Neural progenitor cell (in vitro differentiated cells): Measurements from ENCODE around the gene ARHGAP20. TPM values are rescaled to one million over a fixed set of nuclear protein-coding genes. Genes with fewer than 3 reads are reported as not detected.

Experiments used
- DNase-seq: peaks from one replicate; pipeline ENCODE4 v3.0.0-alpha.2; 2016; ENCODE audit warnings: low spot score
- H2AFZ ChIP-seq: fragments of 200-600 bp; sonication (generic); replicated peaks from 2 replicates; pipeline ENCODE4 v1.6.1; 2016; ENCODE audit warnings: antibody characterized with exemption
- H3F3A ChIP-seq: fragments of 200-600 bp; sonication (generic); 2 replicates; pipeline ENCODE4 v1.6.1; 2016; ENCODE audit warnings: antibody characterized with exemption, low read depth
- H3K27ac ChIP-seq: fragments of 200-600 bp; sonication (generic); 2 replicates; pipeline ENCODE4 v1.5.1; 2016; ENCODE audit warnings: mild to moderate bottlenecking
- H3K27me3 ChIP-seq: fragments of 200-600 bp; sonication (generic); 2 replicates; pipeline ENCODE4 v1.6.1; 2016; ENCODE audit warnings: mild to moderate bottlenecking, moderate library complexity
- H3K36me3 ChIP-seq: fragments of 200-600 bp; sonication (generic); 2 replicates; pipeline ENCODE4 v1.5.1; 2016
- H3K4me1 ChIP-seq: fragments of 200-600 bp; sonication (generic); 2 replicates; pipeline ENCODE4 v1.6.1; 2016; ENCODE audit warnings: mixed run types
- H3K4me2 ChIP-seq: fragments of 200-600 bp; sonication (generic); 2 replicates; pipeline ENCODE4 v1.6.1; 2016
- H3K4me3 ChIP-seq: fragments of 200-600 bp; sonication (generic); 2 replicates; pipeline ENCODE4 v1.5.1; 2016
- H3K79me2 ChIP-seq: fragments of 200-600 bp; sonication (generic); 2 replicates; pipeline ENCODE4 v1.6.1; 2016; ENCODE audit warnings: low read depth
- H3K9ac ChIP-seq: fragments of 200-600 bp; sonication (generic); 2 replicates; pipeline ENCODE4 v1.6.1; 2016
- H3K9me3 ChIP-seq: fragments of 200-600 bp; sonication (generic); 2 replicates; pipeline ENCODE4 v1.5.1; 2016; ENCODE audit warnings: low read depth
- H4K20me1 ChIP-seq: fragments of 200-600 bp; sonication (generic); 2 replicates; pipeline ENCODE4 v1.6.1; 2016; ENCODE audit warnings: low read depth
- H3K27ac Mint-ChIP-seq: 3 replicates; pipeline ENCODE4 v1.8.0; 2021; ENCODE audit warnings: mixed read lengths
- H3K27me3 Mint-ChIP-seq: 2 replicates; pipeline ENCODE4 v1.8.0; 2022; ENCODE audit warnings: low read depth, mild to moderate bottlenecking, inconsistent platforms, moderate library complexity, mixed read lengths; ENCODE audit not compliant: insufficient read depth
- H3K36me3 Mint-ChIP-seq: 3 replicates; pipeline ENCODE4 v1.8.0; 2021; ENCODE audit warnings: mixed read lengths
- H3K4me1 Mint-ChIP-seq: 3 replicates; pipeline ENCODE4 v1.8.0; 2021; ENCODE audit warnings: mixed read lengths
- H3K4me3 Mint-ChIP-seq: 3 replicates; pipeline ENCODE4 v1.8.0; 2021; ENCODE audit warnings: mild to moderate bottlenecking, moderate library complexity, mixed read lengths
- H3K9me3 Mint-ChIP-seq: 3 replicates; pipeline ENCODE4 v1.8.0; 2020; ENCODE audit warnings: mixed read lengths
- EZH2 ChIP-seq: fragments of 200-600 bp; sonication (generic); IDR thresholded peaks from 2 replicates; pipeline ENCODE4 v1.6.1; 2017; ENCODE audit warnings: antibody characterized with exemption, mild to moderate bottlenecking, moderate library complexity
- EZH2phosphoT487 ChIP-seq: fragments of 200-600 bp; sonication (generic); IDR thresholded peaks from 2 replicates; pipeline ENCODE4 v1.6.1; 2017; ENCODE audit warnings: antibody characterized with exemption
- total RNA-seq: library from RNA; depleted of rRNA; stranded (reverse); fragments of >200 nt; gene quantifications from 2 replicates; pipeline ENCODE4 v1.2.3, GENCODE V29; 2015; ENCODE audit warnings: low replicate concordance
- TF ChIP-seq, protein P1 (sequence below): fragments of 200-600 bp; sonication (generic); IDR thresholded peaks from 2 replicates; pipeline ENCODE4 v1.5.1; 2017; ENCODE audit warnings: antibody characterized with exemption, mild to moderate bottlenecking

Gene ARHGAP20
- total RNA-seq, 1 donor from 2014 or later, result not detected

DNA sequence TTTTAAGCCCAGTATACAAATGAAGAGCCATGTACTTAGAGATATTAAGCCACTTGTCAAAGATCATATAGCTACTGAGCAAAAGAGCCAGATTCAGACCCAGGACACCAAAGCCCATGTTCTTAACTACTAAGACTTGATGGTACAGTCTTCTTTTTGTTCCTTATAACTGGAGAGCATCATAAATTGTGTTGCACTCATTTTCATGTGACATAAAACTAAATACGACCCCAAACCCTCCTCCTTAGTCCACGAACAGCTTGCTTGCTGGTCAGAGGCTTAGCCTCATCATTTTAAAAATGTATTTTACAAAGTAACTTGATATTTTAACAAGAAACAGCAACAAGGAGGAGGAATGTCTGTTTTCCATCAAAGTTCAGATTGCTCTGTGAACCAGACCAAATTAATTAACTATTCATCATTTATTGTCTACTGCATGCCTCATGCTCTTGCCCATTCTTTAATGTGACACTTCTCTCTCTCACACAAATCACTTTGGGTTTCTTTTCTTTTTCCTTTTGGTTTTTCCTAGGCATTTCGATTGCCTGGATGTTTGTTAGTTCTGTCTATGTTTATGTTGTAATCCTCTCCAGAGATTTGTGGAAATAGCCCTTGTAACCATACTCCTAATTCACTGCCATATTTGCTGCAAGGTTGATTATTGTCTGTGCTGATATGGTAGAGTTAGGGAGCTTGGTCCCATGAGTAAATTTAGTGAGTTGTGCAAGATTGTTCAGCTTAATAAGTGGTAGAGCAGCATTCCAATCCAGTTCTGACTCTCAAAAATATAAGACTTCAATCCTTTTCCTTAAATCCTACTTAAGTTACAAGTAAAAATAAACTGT lies 8.4 kb upstream of the ARHGAP20 start:
- Mint-ChIP-seq H3K4me3 (no peak overlapping the region), H3K27me3 (no peaks in the 10 kb centered on the region), H3K4me1 (no peaks in the 10 kb centered on the region), H3K9me3 (no peaks in the 10 kb centered on the region), H3K36me3 (no peaks in the 10 kb centered on the region), H3K27ac (no peak overlapping the region)
- no peaks in the 10 kb centered on the region for H4K20me1 ChIP-seq
- H3F3A ChIP-seq, result no peaks in the 10 kb centered on the region
- peaks cover 86% of the 10 kb centered on the region for H3K27me3 ChIP-seq
- TF ChIP-seq, protein P1, sequence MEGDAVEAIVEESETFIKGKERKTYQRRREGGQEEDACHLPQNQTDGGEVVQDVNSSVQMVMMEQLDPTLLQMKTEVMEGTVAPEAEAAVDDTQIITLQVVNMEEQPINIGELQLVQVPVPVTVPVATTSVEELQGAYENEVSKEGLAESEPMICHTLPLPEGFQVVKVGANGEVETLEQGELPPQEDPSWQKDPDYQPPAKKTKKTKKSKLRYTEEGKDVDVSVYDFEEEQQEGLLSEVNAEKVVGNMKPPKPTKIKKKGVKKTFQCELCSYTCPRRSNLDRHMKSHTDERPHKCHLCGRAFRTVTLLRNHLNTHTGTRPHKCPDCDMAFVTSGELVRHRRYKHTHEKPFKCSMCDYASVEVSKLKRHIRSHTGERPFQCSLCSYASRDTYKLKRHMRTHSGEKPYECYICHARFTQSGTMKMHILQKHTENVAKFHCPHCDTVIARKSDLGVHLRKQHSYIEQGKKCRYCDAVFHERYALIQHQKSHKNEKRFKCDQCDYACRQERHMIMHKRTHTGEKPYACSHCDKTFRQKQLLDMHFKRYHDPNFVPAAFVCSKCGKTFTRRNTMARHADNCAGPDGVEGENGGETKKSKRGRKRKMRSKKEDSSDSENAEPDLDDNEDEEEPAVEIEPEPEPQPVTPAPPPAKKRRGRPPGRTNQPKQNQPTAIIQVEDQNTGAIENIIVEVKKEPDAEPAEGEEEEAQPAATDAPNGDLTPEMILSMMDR, result no peak
- TF ChIP-seq EZH2 (no peak), EZH2phosphoT487 (no peak)
- H3K4me2 ChIP-seq, result no peak overlapping the region
- H3K9ac ChIP-seq, result no peak overlapping the region
- no peaks in the 10 kb centered on the region for H3K79me2 ChIP-seq
- H3K4me1 ChIP-seq, result no peaks in the 10 kb centered on the region
- no peak overlapping the region for H3K4me3 ChIP-seq
- no peak for DNase-seq
- H2AFZ ChIP-seq, result no peak overlapping the region
- no peaks in the 10 kb centered on the region for H3K36me3 ChIP-seq
- no peak overlapping the region for H3K27ac ChIP-seq
- H3K9me3 ChIP-seq, result no peaks in the 10 kb centered on the region

DNA sequence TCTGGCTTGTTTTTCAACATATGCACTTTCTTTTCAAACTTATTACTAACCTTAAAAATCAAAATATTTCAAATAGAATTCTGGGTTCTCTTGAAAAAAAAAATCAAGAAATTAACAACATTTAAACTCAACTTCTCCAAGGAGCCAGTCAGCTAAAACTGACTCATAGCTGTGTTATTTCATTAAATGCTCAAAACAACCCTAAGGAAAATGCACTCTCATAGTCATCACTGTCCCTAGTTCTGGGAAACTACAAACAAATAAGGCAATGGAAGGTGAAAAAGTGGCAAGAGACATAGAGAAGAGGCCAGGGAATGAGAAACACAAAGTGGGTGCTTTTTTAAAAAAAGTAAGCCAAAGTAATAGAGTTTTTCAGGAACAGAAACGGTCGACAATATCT lies 4.1 kb upstream of the ARHGAP20 start:
- Histone ChIP-seq H3F3A (peaks cover 8% of the 10 kb centered on the region), H3K4me1 (no peaks in the 10 kb centered on the region), H3K9me3 (no peaks in the 10 kb centered on the region), H2AFZ (no peak overlapping the region), H3K36me3 (no peaks in the 10 kb centered on the region), H3K9ac (no peak overlapping the region), H3K79me2 (no peaks in the 10 kb centered on the region), H3K27ac (no peak overlapping the region), H3K4me3 (no peak overlapping the region), H4K20me1 (peaks cover 4% of the 10 kb centered on the region), H3K4me2 (no peak overlapping the region), H3K27me3 (peaks cover 100% of the 10 kb centered on the region)
- no peak for DNase-seq
- H3K4me3 Mint-ChIP-seq, result no peak overlapping the region
- no peak overlapping the region for H3K27ac Mint-ChIP-seq
- no peak for TF ChIP-seq EZH2
- no peak for TF ChIP-seq EZH2phosphoT487
- TF ChIP-seq, protein P1, result no peak
- H3K4me1 Mint-ChIP-seq, result peaks cover 4% of the 10 kb centered on the region
- H3K9me3 Mint-ChIP-seq, result no peaks in the 10 kb centered on the region
- H3K36me3 Mint-ChIP-seq, result no peaks in the 10 kb centered on the region
- peaks cover 22% of the 10 kb centered on the region for H3K27me3 Mint-ChIP-seq

DNA sequence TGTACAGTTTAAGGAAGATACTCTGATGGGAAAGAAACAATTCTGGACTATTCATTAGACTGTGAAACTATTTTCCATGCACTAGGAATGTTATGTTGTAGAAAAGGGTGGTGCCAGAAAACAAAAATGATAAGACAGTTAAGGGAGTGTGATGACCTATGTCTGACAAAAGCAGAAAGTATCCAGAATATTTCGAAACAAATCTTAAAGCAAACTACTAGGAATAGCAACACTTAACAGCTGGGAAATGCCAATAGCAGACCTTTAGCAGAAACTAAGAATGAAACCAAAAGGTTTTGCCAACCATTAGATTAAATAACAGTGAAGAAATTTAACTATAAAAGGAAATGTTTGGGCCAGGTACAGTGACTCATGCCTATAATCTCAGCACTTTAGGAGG lies 3.3 kb upstream of the ARHGAP20 start:
- Histone ChIP-seq H4K20me1 (peaks cover 4% of the 10 kb centered on the region), H3K79me2 (no peaks in the 10 kb centered on the region), H3K27ac (no peak overlapping the region), H3K36me3 (no peaks in the 10 kb centered on the region), H3K4me1 (no peaks in the 10 kb centered on the region), H2AFZ (no peak overlapping the region), H3K9ac (no peak overlapping the region), H3K4me2 (no peak overlapping the region), H3K9me3 (no peaks in the 10 kb centered on the region), H3K4me3 (no peak overlapping the region), H3F3A (peaks cover 8% of the 10 kb centered on the region), H3K27me3 (peaks cover 100% of the 10 kb centered on the region)
- peaks cover 28% of the 10 kb centered on the region for H3K27me3 Mint-ChIP-seq
- no peaks in the 10 kb centered on the region for H3K36me3 Mint-ChIP-seq
- H3K9me3 Mint-ChIP-seq, result no peaks in the 10 kb centered on the region
- TF ChIP-seq EZH2 (no peak), EZH2phosphoT487 (no peak)
- no peak overlapping the region for H3K4me3 Mint-ChIP-seq
- no peak overlapping the region for H3K27ac Mint-ChIP-seq
- DNase-seq, result no peak
- H3K4me1 Mint-ChIP-seq, result peaks cover 7% of the 10 kb centered on the region

DNA sequence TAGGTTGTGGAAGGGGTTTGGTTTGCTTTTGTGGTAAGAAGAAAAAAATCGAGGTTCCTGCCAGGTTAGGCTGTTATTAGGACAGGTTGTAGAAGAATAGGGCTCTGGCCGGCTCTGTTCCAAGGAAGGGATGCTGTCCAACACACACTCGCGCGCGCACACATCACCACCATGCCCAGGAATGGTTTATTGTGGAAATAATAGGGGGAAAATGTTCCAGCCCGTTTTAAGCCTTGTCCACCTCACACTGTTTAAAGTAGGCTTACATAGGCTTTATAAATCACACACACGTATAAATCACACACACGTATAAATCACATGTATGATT lies 1.2 kb upstream of the ARHGAP20 start:
- peak overlapping the region; percentile 65 for H3K4me3 ChIP-seq
- H3K4me2 ChIP-seq, result peak overlapping the region; percentile 85
- H3F3A ChIP-seq, result peaks cover 8% of the 10 kb centered on the region
- peak overlapping the region; percentile 87 for H3K4me3 Mint-ChIP-seq
- H3K27ac ChIP-seq, result no peak overlapping the region
- no peaks in the 10 kb centered on the region for H3K36me3 ChIP-seq
- H3K9ac ChIP-seq, result no peak overlapping the region
- no peaks in the 10 kb centered on the region for H3K9me3 ChIP-seq
- no peak for DNase-seq
- H3K36me3 Mint-ChIP-seq, result no peaks in the 10 kb centered on the region
- TF ChIP-seq, protein P1, result no peak
- no peak for TF ChIP-seq EZH2phosphoT487
- no peak for TF ChIP-seq EZH2
- H3K27ac Mint-ChIP-seq, result no peak overlapping the region
- H3K27me3 ChIP-seq, result peaks cover 100% of the 10 kb centered on the region
- H3K4me1 Mint-ChIP-seq, result peaks cover 9% of the 10 kb centered on the region
- H3K79me2 ChIP-seq, result no peaks in the 10 kb centered on the region
- H3K4me1 ChIP-seq, result no peaks in the 10 kb centered on the region
- peaks cover 14% of the 10 kb centered on the region for H4K20me1 ChIP-seq
- H3K9me3 Mint-ChIP-seq, result no peaks in the 10 kb centered on the region
- H2AFZ ChIP-seq, result no peak overlapping the region
- H3K27me3 Mint-ChIP-seq, result peaks cover 40% of the 10 kb centered on the region
